Epithelial cell of esophagus (primary cell): ENCODE data around the gene PAXIP1.
"Not testable (repeated sequence)": the region's sequence is repeated elsewhere in the genome, so short reads cannot be mapped to it uniquely, and the experiment has no call there.

Experiments
- DNase-seq: peaks from one replicate; pipeline ENCODE4 v3.0.0; 2010; ENCODE audit warnings: low read depth
- H3K4me3 ChIP-seq: 2 replicates; pipeline ENCODE4 v1.5.1; 2011; ENCODE audit warnings: mild to moderate bottlenecking, low read length, control low read depth
- CTCF ChIP-seq: IDR thresholded peaks from 2 replicates; pipeline ENCODE4 v1.5.1; 2011; ENCODE audit warnings: low read depth, mild to moderate bottlenecking, low read length, control low read depth, inconsistent platforms; ENCODE audit not compliant: insufficient read depth; ENCODE audit errors: missing control alignments

The PAXIP1 gene

GRCh38 chr7:155003092-155003375 lies at the start of gene PAXIP1:
Gene PAXIP1 (minus strand): TSS chr7:155003124. CDS start chr7:155002929, 195 bp downstream.
- peak within 1 kb of the TSS; percentile 74 for H3K4me3 ChIP-seq
- no peak for TF ChIP-seq CTCF
- peak; percentile 45 for DNase-seq

- H3K4me3 ChIP-seq = no peak overlapping the region
- no peak for DNase-seq
- TF ChIP-seq CTCF = no peak
Observed at GRCh38 chr7:155051355-155051754, 48.4 kb upstream of the PAXIP1 start.

- DNase-seq = no peak
- TF ChIP-seq CTCF = no peak
- no peak overlapping the region for H3K4me3 ChIP-seq
Observed at GRCh38 chr7:155048006-155048405, 45.1 kb upstream of the PAXIP1 start.

- TF ChIP-seq CTCF = no peak
- no peak for DNase-seq
Observed at GRCh38 chr7:155043756-155044155, 40.8 kb upstream of the PAXIP1 start.

GRCh38 chr7:155038335-155038734 lies 35.4 kb upstream of the PAXIP1 start:
- TF ChIP-seq CTCF = no peak
- H3K4me3 ChIP-seq = no peak overlapping the region
- no peak for DNase-seq

More at GRCh38 chr7:155043756-155044155, 40.8 kb upstream of the PAXIP1 start:
- H3K4me3 ChIP-seq = no peak overlapping the region

GRCh38 chr7:155034495-155034894 lies 31.6 kb upstream of the PAXIP1 start:
- not testable (repeated sequence) for H3K4me3 ChIP-seq, DNase-seq

GRCh38 chr7:155032978-155033377 lies 30.1 kb upstream of the PAXIP1 start:
- no peak overlapping the region for H3K4me3 ChIP-seq
- DNase-seq = no peak
- TF ChIP-seq CTCF = no peak

GRCh38 chr7:155027879-155028278 lies 25.0 kb upstream of the PAXIP1 start:
- no peak for TF ChIP-seq CTCF
- H3K4me3 ChIP-seq = no peak overlapping the region
- no peak for DNase-seq
